Astrocyte of the cerebellum (primary cell): ENCODE results near the gene OPN4.

Experiments
- DNase-seq: peaks from one replicate; pipeline ENCODE4 v3.0.0-alpha.2; 2011; ENCODE audit warnings: low read depth
- H3K4me3 ChIP-seq: 2 replicates; pipeline ENCODE4 v1.5.1; 2011; ENCODE audit warnings: mild to moderate bottlenecking, low read depth, low read length, moderate library complexity
- CTCF ChIP-seq: IDR thresholded peaks from 2 replicates; pipeline ENCODE4 v1.5.1; 2012; ENCODE audit warnings: low read length, low read depth, moderate library complexity, mild to moderate bottlenecking; ENCODE audit errors: missing control alignments
- in situ Hi-C: cut with HindIII; loops from 2 replicates; pipeline ENCODE4 v1.10.0; 2017; ENCODE audit warnings: low sequenced_read_pairs

The OPN4 gene

DNA sequence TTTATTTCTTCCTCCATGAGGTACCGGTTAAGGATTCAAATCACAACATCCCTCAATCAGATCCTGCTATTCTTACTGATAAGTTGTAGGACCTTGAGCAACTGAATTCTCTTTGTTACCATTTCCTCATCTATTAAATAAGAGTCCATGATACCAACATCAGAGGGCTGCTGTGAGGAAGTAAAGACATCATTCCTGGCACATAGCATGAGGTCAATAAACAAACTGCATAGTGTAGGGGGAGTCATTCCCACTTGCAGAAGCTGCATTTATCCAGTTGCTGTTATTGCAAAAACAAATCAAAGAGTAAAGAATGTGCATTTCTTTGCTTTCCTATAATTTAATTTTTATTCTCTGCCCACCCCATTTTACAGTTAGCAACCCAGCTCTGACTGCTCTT, 50.8 kb downstream of the OPN4 start:
- no peak for DNase-seq
- no peak for TF ChIP-seq CTCF
- in situ Hi-C loops: no loop called here

GRCh38 chr10:86705905-86706304, 51.6 kb downstream of the OPN4 start:
- no peak for DNase-seq
- in situ Hi-C loops: no loop called here
- no peak for TF ChIP-seq CTCF
- no peak overlapping the region for H3K4me3 ChIP-seq

More for the DNA sequence above, 50.8 kb downstream of the OPN4 start:
- H3K4me3 ChIP-seq: no peak overlapping the region

- no peak for TF ChIP-seq CTCF
- in situ Hi-C loops: no loop called here
- no peak overlapping the region for H3K4me3 ChIP-seq
- DNase-seq: no peak
Measured at GRCh38 chr10:86706401-86706841, 52.1 kb downstream of the OPN4 start.

- H3K4me3 ChIP-seq: no peak overlapping the region
- in situ Hi-C loops: no loop called here
- DNase-seq: no peak
- no peak for TF ChIP-seq CTCF
Measured at GRCh38 chr10:86706977-86707376, 52.6 kb downstream of the OPN4 start.

GRCh38 chr10:86707505-86707904, 53.2 kb downstream of the OPN4 start:
- in situ Hi-C loops: no loop called here
- DNase-seq: no peak
- no peak overlapping the region for H3K4me3 ChIP-seq
- no peak for TF ChIP-seq CTCF

DNA sequence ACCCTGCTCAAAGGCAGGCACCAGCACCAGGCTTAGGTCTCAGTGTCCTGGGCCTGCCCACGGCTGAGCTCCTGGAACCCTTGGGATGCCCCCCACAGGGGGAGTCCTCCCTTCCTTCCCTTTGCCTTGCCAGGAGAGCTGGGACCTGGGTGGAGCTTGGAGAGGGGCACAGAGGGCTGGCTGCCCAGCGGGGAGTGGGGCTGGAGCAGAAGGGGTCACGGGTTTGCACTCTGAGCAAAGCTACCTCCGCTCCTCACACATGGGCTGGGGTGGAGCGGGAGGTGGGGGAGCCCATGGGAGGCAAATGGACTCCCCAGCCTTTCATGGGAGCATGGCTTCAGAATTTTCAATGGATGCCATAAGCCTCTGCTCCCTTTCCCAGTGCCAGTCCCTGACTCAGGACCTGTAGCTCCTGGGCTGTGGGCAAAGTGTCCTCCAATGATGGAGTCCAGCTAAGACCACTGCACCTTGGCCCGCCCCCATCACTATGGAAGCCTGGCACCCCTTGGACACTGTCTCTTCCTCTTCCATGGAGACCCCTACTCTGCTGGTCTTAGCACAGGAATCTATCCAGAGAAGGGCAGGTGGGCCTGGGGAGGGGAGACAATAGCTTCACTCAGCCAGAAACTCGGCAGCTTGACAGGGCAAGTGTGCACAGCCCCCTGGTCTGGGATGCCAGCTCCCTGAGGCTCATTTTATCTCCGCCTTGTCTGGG, 53.9 kb downstream of the OPN4 start:
- no peak for DNase-seq
- no peak for TF ChIP-seq CTCF
- in situ Hi-C loops: no loop called here
- no peak overlapping the region for H3K4me3 ChIP-seq
